ENCODE data around the gene OSBPL10. TPM values are rescaled to one million over a fixed set of nuclear protein-coding genes. Genes with fewer than 3 reads are reported as not detected.

OSBPL10 gene
- polyA plus RNA-seq, 6 donors from 2014 or later = 28.7 to 65.6 (median 40.0) TPM

DNA sequence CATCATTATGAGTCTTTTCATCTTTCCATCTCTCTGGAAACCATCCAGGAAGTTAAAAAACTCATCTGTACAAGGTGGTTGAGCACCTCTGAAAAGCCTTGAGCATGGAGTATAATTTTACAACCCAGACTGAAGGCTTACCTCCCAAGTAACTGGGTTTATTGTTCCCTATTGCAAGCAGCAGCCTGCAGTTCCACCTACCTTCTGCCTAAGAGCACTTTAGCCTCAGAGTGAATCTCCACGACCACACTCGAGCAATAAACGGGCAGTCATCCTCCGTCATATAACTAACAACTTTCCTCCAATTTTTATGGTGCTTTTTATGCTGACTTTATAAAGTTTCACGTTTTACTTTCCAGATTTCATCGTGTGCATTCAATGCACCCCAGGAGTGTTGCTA is 32.8 kb downstream of the OSBPL10 start:
- Mint-ChIP-seq H3K9me3 (peaks cover 0 to 18% (median 11%) of the 10 kb centered on the region in 7 donors), H3K36me3 (peaks cover 0 to 8% of the 10 kb centered on the region in 2 donors), H3K4me3 (peak overlapping the region in 7 of 8 donors; percentile 25 to 86 (median 65)), H3K27me3 (no peaks in the 10 kb centered on the region), H3K4me1 (peaks cover 63 to 86% (median 81%) of the 10 kb centered on the region in 3 donors), H3K27ac (peak overlapping the region; percentile 93 to 100 (median 97))
- ATAC-seq (ENCODE audit: low read depth in 2 of 2) (no peak), DNase-seq (no peak)

DNA sequence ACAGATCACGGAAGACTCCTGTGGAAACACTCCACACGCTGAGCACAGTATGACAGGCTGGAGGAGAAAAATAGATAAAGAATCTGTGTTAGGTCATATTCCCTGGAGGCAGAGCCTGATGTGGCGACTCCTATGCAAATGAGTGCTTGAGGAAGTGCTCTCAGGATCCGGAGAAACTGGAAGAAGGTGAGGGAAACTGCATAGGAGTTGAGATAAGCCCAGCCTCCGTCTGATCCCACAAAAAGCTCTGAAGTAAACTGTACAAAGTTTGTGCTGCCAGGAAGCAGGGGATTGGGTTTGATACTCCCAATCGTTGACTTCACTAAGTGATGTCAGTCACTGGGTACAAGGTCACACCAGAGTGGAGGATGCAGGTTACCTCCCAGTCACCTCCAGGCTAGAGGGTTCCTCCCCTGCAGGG is 33.4 kb downstream of the OSBPL10 start:
- Mint-ChIP-seq H3K27me3 (no peaks in the 10 kb centered on the region), H3K4me3 (peak overlapping the region; percentile 25 to 86 (median 70))
- no peak for ATAC-seq (ENCODE audit: low read depth in 2 of 2)

DNA sequence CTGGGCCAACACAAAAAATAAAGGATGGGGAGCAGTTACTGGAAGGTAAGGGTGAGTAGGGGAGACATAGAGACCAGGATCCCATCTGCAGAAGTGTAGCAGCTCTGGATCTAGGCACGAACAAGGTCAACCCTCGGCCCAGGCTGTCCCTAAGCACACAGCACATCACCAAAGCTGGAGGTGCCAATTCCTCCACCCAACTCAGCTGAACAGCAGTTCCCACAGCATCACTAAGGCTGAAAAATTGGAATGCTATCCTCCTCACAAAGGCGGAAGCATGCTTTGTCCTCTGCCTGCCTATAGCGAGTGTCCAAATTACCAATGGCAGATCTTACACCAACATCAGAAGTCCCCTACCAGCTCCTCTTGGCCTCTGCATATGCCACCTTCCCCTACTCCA is 33.9 kb downstream of the OSBPL10 start:
- no peaks in the 10 kb centered on the region for H3K27me3 Mint-ChIP-seq
- H3K4me3 Mint-ChIP-seq = peak overlapping the region; percentile 25 to 86 (median 70)
- ATAC-seq (ENCODE audit: low read depth in 2 of 2) = no peak
- peak overlapping the region; percentile 93 to 100 (median 97) for H3K27ac Mint-ChIP-seq
- peaks cover 0 to 16% (median 11%) of the 10 kb centered on the region in 7 donors for H3K9me3 Mint-ChIP-seq
- H3K4me1 Mint-ChIP-seq = peaks cover 61 to 78% (median 75%) of the 10 kb centered on the region in 3 donors
- peaks cover 7 to 8% of the 10 kb centered on the region in 2 donors for H3K36me3 Mint-ChIP-seq
- no peak for DNase-seq

More for the DNA sequence above, 33.4 kb downstream of the OSBPL10 start:
- H3K27ac Mint-ChIP-seq = peak overlapping the region; percentile 93 to 100 (median 97)
- H3K9me3 Mint-ChIP-seq = peaks cover 0 to 18% (median 11%) of the 10 kb centered on the region in 7 donors
- no peak for DNase-seq
- H3K36me3 Mint-ChIP-seq = peaks cover 4 to 8% of the 10 kb centered on the region in 2 donors
- peaks cover 64 to 80% (median 80%) of the 10 kb centered on the region in 3 donors for H3K4me1 Mint-ChIP-seq

DNA sequence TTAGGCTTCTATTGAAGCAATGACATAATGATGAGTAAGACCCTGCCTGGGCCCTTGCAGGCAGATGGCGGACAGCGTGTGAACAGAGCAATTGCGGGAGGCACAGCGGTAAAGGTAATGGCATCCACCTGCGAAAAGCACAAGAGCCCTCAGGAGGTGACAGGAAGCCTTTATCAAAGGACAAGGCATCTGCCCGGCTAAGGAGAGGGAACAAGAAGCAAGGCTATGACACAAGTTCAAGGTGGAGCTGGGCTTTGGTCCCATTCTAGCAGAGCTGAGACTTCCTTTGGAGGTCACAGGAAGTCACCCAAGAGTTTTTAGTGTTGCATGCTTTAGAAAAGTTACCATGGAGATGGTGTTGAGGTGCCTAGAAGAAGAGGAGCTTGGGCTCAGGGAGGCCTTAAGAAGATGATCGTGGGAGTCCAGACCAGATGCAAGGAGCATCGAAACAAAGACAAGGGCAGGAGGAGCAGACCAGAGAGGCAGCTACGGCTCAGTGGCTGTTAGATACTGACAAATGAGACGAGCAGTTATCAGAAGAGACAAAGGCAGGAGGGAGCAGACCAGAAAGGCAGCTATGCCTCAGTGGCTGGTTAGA is 34.5 kb downstream of the OSBPL10 start:
- Mint-ChIP-seq H3K27ac (peak overlapping the region; percentile 93 to 100 (median 97)), H3K36me3 (peaks cover 7 to 8% of the 10 kb centered on the region in 2 donors), H3K27me3 (no peaks in the 10 kb centered on the region), H3K4me1 (peaks cover 60 to 73% (median 70%) of the 10 kb centered on the region in 3 donors), H3K4me3 (peak overlapping the region; percentile 18 to 85 (median 62)), H3K9me3 (peaks cover 0 to 16% (median 11%) of the 10 kb centered on the region in 7 donors)
- DNase-seq (no peak), ATAC-seq (ENCODE audit: low read depth in 2 of 2) (peak; percentile 63)

DNA sequence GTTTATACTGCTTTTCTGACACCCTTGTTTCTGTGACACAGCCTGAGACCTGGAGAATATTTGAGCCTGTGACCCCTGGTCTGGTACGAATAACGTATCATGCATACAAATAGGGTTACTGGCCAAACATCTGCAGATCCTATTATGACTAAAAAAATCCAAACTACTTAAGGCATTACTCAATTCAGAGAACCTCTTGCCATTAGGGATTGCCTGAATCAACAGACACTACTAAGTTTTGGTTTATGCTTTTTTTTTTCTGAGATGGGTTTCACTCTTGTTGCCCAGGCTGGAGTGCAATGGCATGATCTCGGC is 35.4 kb downstream of the OSBPL10 start:
- Mint-ChIP-seq H3K4me1 (peaks cover 60 to 67% (median 65%) of the 10 kb centered on the region in 3 donors), H3K4me3 (peak overlapping the region in 7 of 8 donors; percentile 38 to 89 (median 61)), H3K36me3 (peaks cover 4 to 7% of the 10 kb centered on the region in 2 donors), H3K27ac (peak overlapping the region; percentile 80 to 95 (median 93)), H3K27me3 (no peaks in the 10 kb centered on the region), H3K9me3 (peaks cover 0 to 13% (median 9%) of the 10 kb centered on the region in 7 donors)
- ATAC-seq (ENCODE audit: low read depth in 2 of 2) (no peak), DNase-seq (no peak)

DNA sequence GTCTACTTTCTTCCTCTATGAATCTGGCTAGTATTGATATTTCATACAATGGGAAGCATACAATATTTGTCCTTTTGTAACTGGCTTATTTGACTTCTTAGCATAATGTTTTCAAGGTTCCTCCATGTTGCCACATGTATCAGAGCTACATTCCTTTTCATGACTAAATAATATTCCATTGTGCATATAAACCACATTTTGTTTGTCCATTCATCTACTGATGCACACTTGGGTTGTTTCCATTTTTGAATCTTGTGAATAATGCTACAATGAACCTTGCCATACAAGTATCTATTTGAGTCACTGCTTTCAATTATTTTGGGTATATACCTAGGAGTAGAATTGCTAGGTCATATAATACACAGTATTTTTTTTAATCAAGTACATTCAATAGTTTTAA is 38.0 kb downstream of the OSBPL10 start:
- peak overlapping the region in 3 of 6 donors; percentile 9 to 42 (median 29) for H3K27ac Mint-ChIP-seq
- no peak for ATAC-seq (ENCODE audit: low read depth in 2 of 2)
- H3K9me3 Mint-ChIP-seq = peaks cover 0 to 4% (median 0%) of the 10 kb centered on the region in 7 donors
- H3K27me3 Mint-ChIP-seq = no peaks in the 10 kb centered on the region
- H3K36me3 Mint-ChIP-seq = peaks cover 0 to 7% of the 10 kb centered on the region in 2 donors
- peaks cover 38 to 43% (median 40%) of the 10 kb centered on the region in 3 donors for H3K4me1 Mint-ChIP-seq
- peak overlapping the region in 1 of 8 donors; percentile 12 for H3K4me3 Mint-ChIP-seq
- DNase-seq = no peak

DNA sequence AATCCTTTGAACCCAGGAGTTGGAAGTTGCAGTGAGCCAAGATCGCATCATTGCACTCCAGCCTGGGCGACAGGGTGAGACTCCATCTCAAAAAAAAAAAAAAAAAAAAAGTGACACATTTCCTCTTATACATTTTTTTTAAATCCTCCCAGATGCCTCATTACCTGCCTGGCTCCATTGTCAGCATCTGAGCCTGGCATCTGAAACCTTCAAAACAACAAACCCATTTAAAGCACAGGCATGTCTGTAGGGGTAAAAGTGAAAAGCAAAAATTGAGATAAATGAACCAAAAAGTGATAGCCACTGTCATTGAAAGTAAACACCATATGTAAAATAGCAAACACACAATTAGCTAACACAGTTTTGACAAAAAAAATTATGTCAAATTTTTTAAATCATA is 38.6 kb downstream of the OSBPL10 start:
- H3K27me3 Mint-ChIP-seq = no peaks in the 10 kb centered on the region
- peaks cover 32 to 37% (median 35%) of the 10 kb centered on the region in 3 donors for H3K4me1 Mint-ChIP-seq
- H3K27ac Mint-ChIP-seq = peak overlapping the region in 1 of 6 donors; percentile 67
- ATAC-seq (ENCODE audit: low read depth in 2 of 2) (no peak), DNase-seq (no peak)
- peaks cover 0 to 4% (median 0%) of the 10 kb centered on the region in 7 donors for H3K9me3 Mint-ChIP-seq
- peaks cover 0 to 7% of the 10 kb centered on the region in 2 donors for H3K36me3 Mint-ChIP-seq
- H3K4me3 Mint-ChIP-seq = peak overlapping the region in 3 of 8 donors; percentile 6 to 58 (median 45)

DNA sequence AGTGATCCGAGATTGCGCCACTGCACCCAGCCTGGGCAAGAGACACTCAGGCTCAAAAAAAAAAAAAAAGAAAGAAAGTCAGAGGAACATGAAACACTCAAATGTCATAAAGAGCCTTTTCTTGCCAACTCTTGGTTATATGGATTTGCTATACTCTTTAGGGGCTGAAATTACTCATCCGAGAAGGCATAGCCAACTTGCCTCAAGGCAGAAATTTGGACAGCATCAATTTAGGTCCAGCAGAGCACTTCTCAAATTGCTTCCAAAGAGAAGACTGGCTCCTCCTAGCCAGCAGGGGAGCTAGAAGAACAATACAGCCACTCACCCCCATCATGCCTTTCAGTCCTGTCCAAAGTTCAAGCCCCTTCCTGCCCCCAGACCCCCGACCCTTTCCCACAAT is 43.8 kb downstream of the OSBPL10 start:
- H3K27ac Mint-ChIP-seq = peak overlapping the region in 3 of 6 donors; percentile 9 to 44 (median 36)
- H3K4me1 Mint-ChIP-seq = peaks cover 24 to 34% (median 26%) of the 10 kb centered on the region in 3 donors
- ATAC-seq (ENCODE audit: low read depth in 2 of 2) (no peak), DNase-seq (no peak)
- no peaks in the 10 kb centered on the region for H3K9me3 Mint-ChIP-seq
- peak overlapping the region in 1 of 8 donors; percentile 74 for H3K4me3 Mint-ChIP-seq
- no peaks in the 10 kb centered on the region for H3K27me3 Mint-ChIP-seq
- H3K36me3 Mint-ChIP-seq = no peaks in the 10 kb centered on the region

DNA sequence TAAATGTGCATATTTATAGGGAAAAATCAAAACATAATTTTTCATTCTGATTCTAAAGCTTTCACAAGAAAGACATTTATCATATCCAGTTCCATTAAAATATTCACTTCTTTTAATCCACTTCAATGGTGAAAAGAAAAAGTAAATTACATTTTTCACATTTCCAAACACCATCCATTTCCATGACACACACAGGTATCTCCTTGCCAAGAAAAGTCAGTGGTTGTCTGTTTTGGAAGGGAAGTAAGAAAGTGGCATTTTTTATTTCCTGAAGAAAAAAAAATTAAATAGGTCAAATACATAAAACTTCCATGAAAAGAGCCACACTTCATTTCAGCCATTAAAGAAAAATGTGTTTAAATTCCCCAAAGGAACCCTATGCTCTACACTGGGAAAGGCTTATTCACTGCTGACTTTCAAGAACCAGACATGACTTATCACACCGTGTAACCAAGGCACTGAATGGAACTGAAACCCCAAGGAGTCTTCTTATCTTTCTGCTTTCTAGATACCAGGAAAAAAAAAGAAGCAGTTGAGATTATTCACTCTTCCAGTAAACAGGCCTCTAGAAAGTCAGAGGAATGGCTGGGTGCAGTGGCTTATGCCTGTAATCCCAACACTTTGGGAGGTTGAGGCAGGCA is 44.5 kb downstream of the OSBPL10 start:
- ATAC-seq (ENCODE audit: low read depth in 2 of 2) (peak; percentile 47 to 52), DNase-seq (no peak)
- Mint-ChIP-seq H3K27me3 (no peaks in the 10 kb centered on the region), H3K36me3 (peaks cover 0 to under 1% of the 10 kb centered on the region in 2 donors), H3K27ac (peak overlapping the region in 2 of 6 donors; percentile 40 to 63), H3K9me3 (no peaks in the 10 kb centered on the region), H3K4me1 (peaks cover 26 to 37% (median 28%) of the 10 kb centered on the region in 3 donors), H3K4me3 (peak overlapping the region in 1 of 8 donors; percentile 16)

DNA sequence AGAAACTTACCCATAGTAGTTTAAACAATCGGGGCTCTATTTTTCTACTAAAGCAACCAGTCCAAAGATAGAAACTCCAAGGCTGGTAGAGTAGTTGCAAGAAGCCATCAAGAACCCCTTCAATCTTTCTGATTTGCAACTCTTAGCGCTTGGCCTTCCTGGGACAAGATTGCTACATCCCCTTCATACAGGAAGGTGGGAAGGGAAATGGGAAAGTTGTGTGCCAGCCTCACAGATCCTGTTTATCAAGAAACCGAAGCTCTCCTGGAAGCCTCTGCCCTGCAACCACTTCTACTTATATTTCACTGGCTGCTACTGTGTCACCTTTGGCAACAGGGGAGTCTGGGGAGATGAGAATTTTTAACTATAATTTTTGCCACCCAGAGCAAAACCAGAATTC is 46.2 kb downstream of the OSBPL10 start:
- Mint-ChIP-seq H3K27me3 (no peaks in the 10 kb centered on the region), H3K27ac (peak overlapping the region in 3 of 6 donors; percentile 33 to 75 (median 69)), H3K4me1 (peaks cover 39 to 41% (median 40%) of the 10 kb centered on the region in 3 donors), H3K9me3 (no peaks in the 10 kb centered on the region), H3K4me3 (peak overlapping the region in 3 of 8 donors; percentile 45 to 53 (median 51)), H3K36me3 (peaks cover 4 to 7% of the 10 kb centered on the region in 2 donors)
- DNase-seq = no peak
- ATAC-seq (ENCODE audit: low read depth in 2 of 2) = no peak

DNA sequence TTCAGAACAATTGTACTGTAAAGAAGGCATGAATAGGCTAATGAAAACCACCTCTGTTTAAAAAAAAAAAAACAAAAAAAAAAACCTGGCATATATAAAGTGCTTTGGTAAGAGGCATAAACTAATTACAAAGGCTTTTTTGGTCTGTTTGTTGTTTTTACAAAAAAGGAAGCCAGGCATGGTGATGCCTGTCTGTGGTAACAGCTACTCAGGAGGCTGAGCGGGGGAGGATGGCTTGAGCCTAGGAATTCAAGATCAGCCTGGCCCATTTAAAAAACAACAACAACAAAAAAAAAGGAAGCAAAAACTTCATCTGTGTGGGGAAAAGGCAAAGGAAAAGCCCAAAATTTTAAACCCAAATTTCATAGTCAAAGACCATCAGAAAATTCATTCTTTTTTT is 47.0 kb downstream of the OSBPL10 start:
- H3K27me3 Mint-ChIP-seq = no peaks in the 10 kb centered on the region
- peaks cover 4 to 7% of the 10 kb centered on the region in 2 donors for H3K36me3 Mint-ChIP-seq
- peak; percentile 45 to 49 for ATAC-seq (ENCODE audit: low read depth in 2 of 2)
- H3K4me3 Mint-ChIP-seq = peak overlapping the region in 7 of 8 donors; percentile 23 to 84 (median 67)
- H3K27ac Mint-ChIP-seq = peak overlapping the region in 5 of 6 donors; percentile 73 to 92 (median 85)
- DNase-seq = no peak
- H3K9me3 Mint-ChIP-seq = no peaks in the 10 kb centered on the region
- H3K4me1 Mint-ChIP-seq = peaks cover 39 to 46% (median 40%) of the 10 kb centered on the region in 3 donors

DNA sequence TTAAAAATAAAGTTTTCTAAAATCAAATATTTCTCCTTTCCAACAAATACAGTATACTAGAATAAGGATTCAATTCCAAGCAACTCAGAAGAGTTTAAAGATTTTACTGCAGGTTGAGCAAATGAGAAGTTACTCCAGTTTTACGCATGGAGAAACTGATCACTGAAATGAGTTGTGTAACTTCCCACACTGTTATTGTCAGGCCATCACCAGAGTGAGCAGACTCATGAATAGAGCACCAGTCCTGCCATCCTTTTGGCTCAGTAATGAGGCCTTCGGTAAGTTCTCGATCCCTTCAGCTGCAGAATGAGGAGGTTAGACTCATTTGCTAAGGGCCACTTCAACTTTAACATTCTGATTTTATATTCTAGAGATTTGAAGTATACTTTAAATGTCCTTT is 48.1 kb downstream of the OSBPL10 start:
- Mint-ChIP-seq H3K27me3 (no peaks in the 10 kb centered on the region), H3K9me3 (no peaks in the 10 kb centered on the region), H3K4me3 (peak overlapping the region in 5 of 8 donors; percentile 0 to 77 (median 59)), H3K27ac (peak overlapping the region; percentile 56 to 92 (median 74)), H3K36me3 (peaks cover 4 to 7% of the 10 kb centered on the region in 2 donors), H3K4me1 (peaks cover 43 to 55% (median 45%) of the 10 kb centered on the region in 3 donors)
- DNase-seq (no peak), ATAC-seq (ENCODE audit: low read depth in 2 of 2) (no peak)

DNA sequence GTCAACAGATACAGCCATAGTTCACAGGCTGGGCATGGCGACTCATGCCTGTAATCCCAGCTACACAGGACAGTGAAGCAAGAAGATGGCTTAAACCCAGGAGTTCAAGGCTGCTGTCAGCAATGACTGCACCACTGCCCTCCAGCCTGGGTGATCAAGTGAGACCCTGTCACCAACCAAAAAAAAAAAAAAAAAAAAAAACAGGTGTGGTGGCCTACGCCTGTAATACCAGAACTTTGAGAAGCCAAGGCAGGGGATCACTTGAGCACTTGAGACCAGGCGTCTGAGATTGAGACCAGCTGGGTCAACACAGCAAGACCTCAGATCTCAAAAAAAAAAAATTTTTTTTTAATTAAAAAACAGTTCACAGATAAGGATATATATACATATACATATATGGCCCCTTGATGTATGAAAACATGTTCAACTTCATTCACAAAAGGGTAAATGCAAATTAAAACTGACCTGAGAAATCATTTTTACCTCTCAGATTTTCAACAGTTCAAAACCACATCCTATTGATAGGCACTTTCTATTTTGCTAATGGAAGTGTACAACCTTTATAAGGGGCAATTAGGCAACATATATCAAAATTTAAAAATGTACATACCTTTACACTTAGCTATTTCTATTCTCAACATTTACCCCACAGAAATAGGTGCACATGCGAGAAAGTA is 51.1 kb downstream of the OSBPL10 start:
- DNase-seq (no peak), ATAC-seq (ENCODE audit: low read depth in 2 of 2) (peak; percentile 26 to 27)
- Mint-ChIP-seq H3K27me3 (no peaks in the 10 kb centered on the region), H3K36me3 (peaks cover 4 to 7% of the 10 kb centered on the region in 2 donors), H3K4me1 (peaks cover 55 to 85% (median 70%) of the 10 kb centered on the region in 3 donors), H3K4me3 (peak overlapping the region in 5 of 8 donors; percentile 12 to 62 (median 24)), H3K27ac (peak overlapping the region in 3 of 6 donors; percentile 3 to 83 (median 74)), H3K9me3 (peaks cover 0 to 2% (median 0%) of the 10 kb centered on the region in 7 donors)

Measured in naive B cell (primary cell).